T-helper 1 cell (primary cell): ENCODE measurements around the gene DCLRE1B.
A peak's percentile ranks its signal among the peaks of the same experiment; 100 is the strongest.

Experiments used
- DNase-seq, 5 donors: peaks; one replicate each; pipeline ENCODE4 v3.0.0-alpha.2; 2012 to 2020

Gene DCLRE1B

GRCh38 chr1:113928187-113928930 is 23.2 kb downstream of the DCLRE1B start:
- no peak for DNase-seq

GRCh38 chr1:113928941-113929749 is 24.0 kb downstream of the DCLRE1B start, which contains the start of gene HIPK1:
HIPK1 (plus strand) TSS chr1:113929324.
- DNase-seq: peak; percentile 78 to 92 (median 89)

- peak; percentile 54 to 73 (median 69) for DNase-seq
Observed at GRCh38 chr1:113929750-113930498, 24.8 kb downstream of the DCLRE1B start.

GRCh38 chr1:113930499-113931161 is 25.5 kb downstream of the DCLRE1B start:
- peak; percentile 53 to 75 (median 69) for DNase-seq

GRCh38 chr1:113931451-113931851 is 26.3 kb downstream of the DCLRE1B start:
- peak in 1 of 5 donors; percentile 31 for DNase-seq

- no peak for DNase-seq
Observed at GRCh38 chr1:113934006-113934405, 28.9 kb downstream of the DCLRE1B start.

GRCh38 chr1:113934511-113935055 is 29.5 kb downstream of the DCLRE1B start:
- no peak for DNase-seq

- DNase-seq: no peak
Observed at GRCh38 chr1:113935176-113935575, 30.1 kb downstream of the DCLRE1B start.

GRCh38 chr1:113935970-113936369 is 30.8 kb downstream of the DCLRE1B start:
- no peak for DNase-seq

GRCh38 chr1:113937146-113937545 is 32.0 kb downstream of the DCLRE1B start:
- DNase-seq: no peak

- DNase-seq: no peak
Observed at GRCh38 chr1:113938192-113938591, 33.1 kb downstream of the DCLRE1B start.

- peak in 3 of 5 donors; percentile 23 to 57 (median 30) for DNase-seq
Observed at GRCh38 chr1:113940365-113941244, 35.5 kb downstream of the DCLRE1B start.

GRCh38 chr1:113941245-113941559 is 36.1 kb downstream of the DCLRE1B start:
- no peak for DNase-seq

- DNase-seq: no peak
Observed at GRCh38 chr1:113942527-113942926, 37.4 kb downstream of the DCLRE1B start.

- DNase-seq: no peak
Observed at GRCh38 chr1:113943028-113943811, 38.1 kb downstream of the DCLRE1B start.

GRCh38 chr1:113945329-113945728 is 40.2 kb downstream of the DCLRE1B start:
- DNase-seq: no peak

GRCh38 chr1:113946112-113946511 is 41.0 kb downstream of the DCLRE1B start:
- DNase-seq: no peak

GRCh38 chr1:113946678-113947387 is 41.7 kb downstream of the DCLRE1B start:
- no peak for DNase-seq

- no peak for DNase-seq
Observed at GRCh38 chr1:113947388-113948107, 42.4 kb downstream of the DCLRE1B start.
